ENCODE results near the gene PIK3CD. TPM values are rescaled to one million over a fixed set of nuclear protein-coding genes. Genes with fewer than 3 reads are reported as not detected.

The PIK3CD gene
- total and polyA plus RNA-seq, 2 of the 4 experiments (the other 2 are of a cell fraction), result 5.0 to 12.1 TPM

DNA sequence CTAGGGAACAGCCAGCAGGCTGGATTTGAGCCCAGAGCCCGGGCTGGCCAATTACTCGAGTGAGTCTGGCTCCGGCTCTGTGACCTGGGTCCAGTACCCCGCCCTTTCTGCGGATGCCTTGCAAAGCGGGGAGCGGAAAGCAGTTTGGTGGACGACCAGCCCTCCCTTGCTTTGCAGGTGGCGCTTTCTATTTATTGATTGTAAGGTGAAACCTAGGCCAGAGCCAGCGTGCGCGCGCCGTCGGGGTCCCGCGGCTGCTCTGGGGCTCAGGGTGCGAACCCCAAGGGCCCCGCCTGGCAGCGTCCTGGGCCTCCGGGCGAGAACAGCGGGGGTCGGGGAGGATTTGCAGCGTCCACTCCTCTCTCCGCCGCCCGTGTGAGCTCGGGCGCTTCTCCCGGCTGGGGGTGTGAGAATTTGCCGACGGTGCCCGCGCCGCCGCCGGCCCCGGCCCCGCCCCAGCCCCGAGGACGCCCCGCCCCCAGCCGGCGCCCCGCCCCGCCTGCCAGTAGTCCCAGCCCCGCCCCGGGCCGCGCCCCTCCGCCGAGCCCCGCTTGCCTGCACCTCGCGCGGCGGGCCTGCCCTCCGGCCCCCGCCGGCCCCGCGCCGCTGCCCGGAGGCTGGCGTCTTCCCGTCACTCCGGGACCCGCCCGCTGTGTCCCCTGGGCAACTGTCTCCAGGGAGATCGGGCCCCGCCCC is 37.6 kb downstream of the PIK3CD start:
- peak; percentile 52 for DNase-seq

More for the DNA sequence above, 37.6 kb downstream of the PIK3CD start:
- Histone ChIP-seq H2AK5ac (ENCODE audit: low read depth, low read length) (no peak overlapping the region), H3K18ac (ENCODE audit: low read depth, low read length) (no peak overlapping the region), H2BK5ac (ENCODE audit: low read depth, low read length, poor library complexity, severe bottlenecking) (no peak overlapping the region), H2BK15ac (ENCODE audit: low read depth, low read length) (no peak overlapping the region), H3K27ac (ENCODE audit: insufficient read depth, low read length) (no peak overlapping the region; the same call in 1 of the 2 replicates), H4K91ac (ENCODE audit: insufficient read depth, low read depth, low read length) (no peak overlapping the region), H2AK9ac (replicated peaks; ENCODE audit: low read depth, low read length, poor library complexity) (peak overlapping the region; percentile 93), H3K23ac (ENCODE audit: low read depth, low read length) (no peak overlapping the region; the same call in 1 of the 2 replicates), H2AFZ (replicated peaks; ENCODE audit: low read length, poor library complexity) (peak overlapping the region; percentile 93), H3K36me3 (ENCODE audit: control insufficient read depth, insufficient read depth, low read length) (no peaks in the 10 kb centered on the region), H3K27me3 (ENCODE audit: control insufficient read depth, insufficient read depth, low read length) (no peaks in the 10 kb centered on the region), H3K79me1 (ENCODE audit: low read depth in 1 of 2, low read length in 2 of 2) (peaks cover 6 to 36% of the 10 kb centered on the region in 2 experiments), H3K9ac (ENCODE audit: low read depth, low read length) (no peak overlapping the region; the same call in 1 of the 2 replicates), H2BK20ac (ENCODE audit: low read depth, low read length) (no peak overlapping the region), H4K20me1 (ENCODE audit: insufficient read depth, low read length) (0 out of 2 replicates have a peak, but pooled peaks cover 7% of the 10 kb centered on the region), H3K4ac (ENCODE audit: low read depth, low read length) (peak overlapping the region; percentile 65), H3K14ac (replicated peaks; ENCODE audit: low read depth, low read length) (0 out of 2 replicates have a peak overlapping the region, but pooled peaks have one; percentile 50), H2BK120ac (ENCODE audit: low read depth, low read length) (no peak overlapping the region), H3K9me1 (ENCODE audit: insufficient read depth, low read length) (peaks cover 14% of the 10 kb centered on the region), H3K9me3 (ENCODE audit: control insufficient read depth, insufficient read depth, low read length) (no peaks in the 10 kb centered on the region), H3K4me3 (ENCODE audit: insufficient read depth, low read depth, low read length) (peak overlapping the region; percentile 50), H3K4me2 (ENCODE audit: low read depth, low read length) (peak overlapping the region; percentile 78), H3K56ac (ENCODE audit: extremely low read depth, insufficient read depth, low read length) (no peak overlapping the region), H4K8ac (ENCODE audit: low read depth in 2 of 2, low read length in 2 of 2) (peak overlapping the region; percentile 54 to 64; a peak in 2 of 4 replicates), H3K4me1 (ENCODE audit: control insufficient read depth, insufficient read depth, low read length) (peaks cover 18% of the 10 kb centered on the region), H4K5ac (ENCODE audit: low read depth, low read length) (no peak overlapping the region)
- intact Hi-C loops (cut with micrococcal nuclease) (no loop called here), dilution Hi-C loops (cut with HindIII; ENCODE audit: low sequenced_read_pairs, unreplicated experiment) (no loop called here), in situ Hi-C loops (cut with MboI; ENCODE audit: low sequenced_read_pairs) (no loop called here)
- CTCF ChIA-PET, result no interaction called here
- peak; percentile 86 for ATAC-seq (ENCODE audit: low read depth)
- POLR2A ChIA-PET (ENCODE audit: unreplicated experiment), result interaction anchor here (0.5 kb wide), 1 partner anchor 9 kb away, joined by 3 read pairs; no protein-coding TSS in a partner anchor
- WGBS, 2 experiments (ENCODE audit: extremely low coverage in 2 of 2, insufficient read length in 1 of 2), result 1% methylated on average over 20 of the region's 72 CpGs; no CpG with 5 or more reads in 1 of the 2 experiments
- TF ChIP-seq NFE2L2 (IDR thresholded peaks at IDR 0.05; ENCODE audit: low read depth, low read length) (no peak), MAZ (IDR thresholded peaks at IDR 0.05; ENCODE audit: borderline replicate concordance, low read depth, low read length) (peak; percentile 8; the same call in 1 of the 2 replicates)
- no TSS peak for BruUV-seq (replicated peaks)

Data from IMR-90 (cell line).